Skeletal muscle satellite cell (primary cell): ENCODE data around the gene PAPSS2.
"Not testable (repeated sequence)": the region's sequence is repeated elsewhere in the genome, so short reads cannot be mapped to it uniquely, and the experiment has no call there.

Experiments used
- H3K27me3 ChIP-seq: 2 replicates; pipeline ENCODE4 v1.7.0; 2013; ENCODE audit warnings: low read length; ENCODE audit not compliant: control insufficient read depth, insufficient read depth
- H3K36me3 ChIP-seq: 2 replicates; pipeline ENCODE4 v1.7.0; 2013; ENCODE audit warnings: mild to moderate bottlenecking, control low read depth, low read length; ENCODE audit not compliant: insufficient read depth
- H3K4me1 ChIP-seq: 2 replicates; pipeline ENCODE4 v1.7.0; 2013; ENCODE audit warnings: low read length; ENCODE audit not compliant: control insufficient read depth, insufficient read depth
- H3K4me2 ChIP-seq: 2 replicates; pipeline ENCODE4 v1.7.0; 2013; ENCODE audit warnings: mild to moderate bottlenecking, low read length
- H3K4me3 ChIP-seq: 2 replicates; pipeline ENCODE4 v1.7.0; 2013; ENCODE audit warnings: low read length
- H3K9ac ChIP-seq: 2 replicates; pipeline ENCODE4 v1.7.0; 2013; ENCODE audit warnings: mild to moderate bottlenecking, low read depth, low read length, moderate library complexity
- H3K9me3 ChIP-seq: replicated peaks from 2 replicates; pipeline ENCODE4 v1.7.0; 2013; ENCODE audit warnings: mild to moderate bottlenecking, control low read depth, low read length

Gene PAPSS2

DNA sequence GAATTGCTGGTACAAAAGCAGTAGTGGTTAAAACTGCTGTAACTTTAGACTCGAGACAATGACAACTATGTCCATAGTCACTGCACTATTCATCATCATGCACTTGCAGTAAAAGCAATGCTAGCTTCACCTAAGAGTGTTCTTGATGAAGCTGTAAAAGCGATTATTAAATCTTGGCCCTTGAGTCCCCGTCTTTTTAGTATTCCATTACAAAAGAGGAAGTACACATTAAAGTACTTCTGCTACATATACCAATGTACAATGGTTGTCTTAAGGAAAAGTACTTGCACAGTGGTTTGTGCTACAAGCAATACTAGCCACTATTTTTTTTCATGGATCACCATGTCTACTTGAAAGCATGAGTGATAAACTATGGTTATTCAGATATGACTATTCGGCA, 80.0 kb downstream of the PAPSS2 start:
- no peak overlapping the region for H3K4me2 ChIP-seq
- H3K4me1 ChIP-seq = peaks cover 12% of the 10 kb centered on the region
- no peak overlapping the region for H3K9ac ChIP-seq
- H3K36me3 ChIP-seq = peaks cover 13% of the 10 kb centered on the region
- H3K4me3 ChIP-seq = no peak overlapping the region
- no peaks in the 10 kb centered on the region for H3K27me3 ChIP-seq
- H3K9me3 ChIP-seq = no peaks in the 10 kb centered on the region

GRCh38 chr10:87740254-87740655, 80.6 kb downstream of the PAPSS2 start:
- Histone ChIP-seq H3K27me3 (no peaks in the 10 kb centered on the region), H3K9ac (no peak overlapping the region), H3K9me3 (no peaks in the 10 kb centered on the region), H3K4me3 (no peak overlapping the region), H3K4me1 (peaks cover 9% of the 10 kb centered on the region), H3K4me2 (no peak overlapping the region), H3K36me3 (peaks cover 18% of the 10 kb centered on the region)

DNA sequence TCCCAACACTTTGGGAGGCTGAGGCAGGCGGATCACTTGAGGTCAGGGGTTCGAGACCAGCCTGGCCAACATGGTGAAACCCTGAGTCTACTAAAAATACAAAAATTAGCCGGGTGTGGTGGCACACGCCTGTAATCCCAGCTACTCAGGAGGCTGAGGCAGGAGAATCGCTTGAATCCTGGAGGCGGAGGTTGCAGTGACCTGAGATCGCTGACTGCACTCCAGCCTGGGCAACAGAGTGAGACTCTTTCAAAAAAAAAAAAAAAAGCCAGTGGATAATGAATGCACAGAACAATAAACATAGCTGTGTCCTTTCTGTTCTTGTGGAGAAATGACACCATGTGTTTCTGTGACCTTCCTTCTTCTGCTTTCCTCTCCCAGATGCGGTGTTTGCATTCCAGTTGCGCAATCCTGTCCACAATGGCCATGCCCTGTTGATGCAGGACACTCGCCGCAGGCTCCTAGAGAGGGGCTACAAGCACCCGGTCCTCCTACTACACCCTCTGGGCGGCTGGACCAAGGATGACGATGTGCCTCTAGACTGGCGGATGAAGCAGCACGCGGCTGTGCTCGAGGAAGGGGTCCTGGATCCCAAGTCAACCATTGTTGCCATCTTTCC, 83.4 kb downstream of the PAPSS2 start:
- not testable (repeated sequence) for H3K4me3 ChIP-seq, H3K4me1 ChIP-seq, H3K9ac ChIP-seq, H3K4me2 ChIP-seq, H3K9me3 ChIP-seq, H3K27me3 ChIP-seq
- H3K36me3 ChIP-seq = peaks cover 26% of the 10 kb centered on the region

GRCh38 chr10:87744606-87745005, 84.9 kb downstream of the PAPSS2 start:
- Histone ChIP-seq H3K4me1 (peaks cover 9% of the 10 kb centered on the region), H3K36me3 (peaks cover 33% of the 10 kb centered on the region), H3K9ac (no peak overlapping the region), H3K4me3 (no peak overlapping the region), H3K27me3 (no peaks in the 10 kb centered on the region), H3K4me2 (no peak overlapping the region), H3K9me3 (no peaks in the 10 kb centered on the region)

DNA sequence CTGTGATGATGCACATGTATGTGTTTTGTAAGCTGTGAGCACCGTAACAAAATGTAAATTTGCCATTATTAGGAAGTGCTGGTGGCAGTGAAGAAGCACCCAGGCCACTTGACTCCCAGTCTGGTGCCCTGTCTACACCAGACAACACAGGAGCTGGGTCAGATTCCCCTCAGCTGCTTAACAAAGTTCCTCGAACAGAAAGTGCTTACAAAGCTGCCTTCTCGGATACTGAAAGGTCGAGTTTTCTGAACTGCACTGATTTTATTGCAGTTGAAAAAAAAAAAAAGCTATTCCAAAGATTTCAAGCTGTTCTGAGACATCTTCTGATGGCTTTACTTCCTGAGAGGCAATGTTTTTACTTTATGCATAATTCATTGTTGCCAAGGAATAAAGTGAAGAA, 87.2 kb downstream of the PAPSS2 start:
- H3K4me1 ChIP-seq = no peaks in the 10 kb centered on the region
- H3K27me3 ChIP-seq = no peaks in the 10 kb centered on the region
- H3K9ac ChIP-seq = no peak overlapping the region
- no peak overlapping the region for H3K4me2 ChIP-seq
- H3K36me3 ChIP-seq = peaks cover 34% of the 10 kb centered on the region
- no peak overlapping the region for H3K4me3 ChIP-seq
- no peaks in the 10 kb centered on the region for H3K9me3 ChIP-seq

- not testable (repeated sequence) for H3K4me3 ChIP-seq, H3K27me3 ChIP-seq, H3K9me3 ChIP-seq, H3K4me2 ChIP-seq, H3K9ac ChIP-seq, H3K4me1 ChIP-seq
- H3K36me3 ChIP-seq = peaks cover 33% of the 10 kb centered on the region
Measured at GRCh38 chr10:87748244-87748643, 88.6 kb downstream of the PAPSS2 start.

- Histone ChIP-seq H3K9me3 (no peaks in the 10 kb centered on the region), H3K4me2 (no peak overlapping the region), H3K4me1 (peaks cover 8% of the 10 kb centered on the region), H3K36me3 (peaks cover 27% of the 10 kb centered on the region), H3K4me3 (no peak overlapping the region), H3K9ac (no peak overlapping the region), H3K27me3 (no peaks in the 10 kb centered on the region)
Measured at GRCh38 chr10:87750001-87750671, 90.5 kb downstream of the PAPSS2 start.

DNA sequence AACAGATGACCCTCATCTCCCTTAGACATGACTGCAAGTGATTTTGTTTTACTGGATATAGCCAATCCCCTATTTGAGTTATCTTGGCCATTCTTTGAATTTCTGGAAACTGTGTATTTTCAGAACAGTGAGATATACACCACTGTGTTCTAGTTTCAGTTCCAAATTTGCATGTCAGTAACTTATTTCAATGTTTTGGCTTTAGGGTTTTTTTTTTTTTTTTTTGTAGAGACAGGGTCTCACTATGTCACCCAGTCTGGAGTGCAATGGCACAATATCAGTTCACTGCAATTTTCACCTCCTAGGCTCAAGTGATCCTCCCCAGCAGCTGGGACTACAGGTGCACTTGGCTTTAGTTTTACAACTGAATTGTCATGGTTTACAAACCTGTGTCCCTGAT, 91.1 kb downstream of the PAPSS2 start:
- no peaks in the 10 kb centered on the region for H3K27me3 ChIP-seq
- no peak overlapping the region for H3K4me2 ChIP-seq
- peaks cover 22% of the 10 kb centered on the region for H3K36me3 ChIP-seq
- no peaks in the 10 kb centered on the region for H3K9me3 ChIP-seq
- H3K4me1 ChIP-seq = peaks cover 8% of the 10 kb centered on the region
- no peak overlapping the region for H3K4me3 ChIP-seq
- no peak overlapping the region for H3K9ac ChIP-seq

- H3K4me3 ChIP-seq = no peak overlapping the region
- H3K4me2 ChIP-seq = no peak overlapping the region
- no peaks in the 10 kb centered on the region for H3K9me3 ChIP-seq
- H3K36me3 ChIP-seq = peaks cover 26% of the 10 kb centered on the region
- peaks cover 8% of the 10 kb centered on the region for H3K4me1 ChIP-seq
- no peak overlapping the region for H3K9ac ChIP-seq
- no peaks in the 10 kb centered on the region for H3K27me3 ChIP-seq
Measured at GRCh38 chr10:87751274-87751673, 91.6 kb downstream of the PAPSS2 start.

DNA sequence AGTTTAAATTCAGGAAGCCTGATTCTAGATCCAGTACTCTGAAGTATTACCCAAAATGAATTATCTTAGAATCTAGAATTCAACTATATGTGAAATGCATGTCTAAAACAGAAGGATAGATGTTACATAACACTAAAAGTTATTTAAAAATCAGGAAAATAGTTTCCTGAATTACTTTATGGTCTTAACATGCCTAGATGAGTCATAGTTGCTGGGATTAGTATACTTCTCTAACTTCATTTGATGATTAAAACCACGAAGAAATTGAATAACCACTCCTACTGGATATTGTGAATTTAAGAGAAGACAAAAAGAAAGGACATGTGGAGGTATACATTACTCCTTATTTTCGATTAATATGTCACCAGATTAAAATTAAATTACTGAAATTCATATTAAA, 92.9 kb downstream of the PAPSS2 start:
- Histone ChIP-seq H3K36me3 (peaks cover 28% of the 10 kb centered on the region), H3K27me3 (no peaks in the 10 kb centered on the region), H3K4me2 (no peak overlapping the region), H3K4me1 (peaks cover 8% of the 10 kb centered on the region), H3K4me3 (no peak overlapping the region), H3K9me3 (no peaks in the 10 kb centered on the region), H3K9ac (no peak overlapping the region)

DNA sequence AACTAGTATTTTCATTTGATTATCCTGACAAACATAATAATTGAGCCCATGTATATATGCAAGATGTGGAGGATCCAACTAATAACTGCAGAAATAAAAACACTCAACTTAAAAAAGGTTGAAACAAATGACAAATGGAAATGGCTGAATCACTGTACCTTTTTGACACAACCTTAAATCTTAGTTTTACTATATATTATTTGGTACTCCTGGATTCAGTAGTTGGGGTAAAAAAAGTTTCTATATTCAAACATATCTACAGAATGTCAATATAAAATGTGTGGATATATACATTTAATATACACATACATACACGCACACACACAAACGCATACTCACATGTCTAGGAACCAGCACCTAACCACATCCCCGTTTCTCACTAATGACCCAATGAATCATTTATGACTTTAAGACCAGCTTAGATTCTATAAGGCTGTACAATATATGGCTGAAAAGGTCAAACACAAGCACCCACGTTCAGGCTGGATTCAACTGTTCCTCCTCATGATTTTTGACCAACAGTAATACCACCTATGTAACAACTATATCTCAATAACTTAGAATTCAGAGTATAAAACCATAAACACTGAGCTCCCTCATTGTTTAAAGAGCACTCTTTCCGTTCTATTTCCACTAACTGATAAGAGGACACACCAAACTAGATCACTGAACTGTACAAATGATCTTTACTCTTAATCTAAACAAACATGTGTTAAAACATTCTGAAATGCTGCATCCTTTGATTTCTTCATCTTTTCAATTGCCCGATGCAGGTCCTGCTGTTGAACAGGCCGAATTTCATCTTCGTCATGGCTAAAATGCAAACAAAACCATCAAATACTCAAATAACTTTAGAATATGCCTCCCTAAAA, 94.6 kb downstream of the PAPSS2 start:
- Histone ChIP-seq H3K4me2 (no peak overlapping the region), H3K4me3 (no peak overlapping the region)

More for the DNA sequence above, 94.6 kb downstream of the PAPSS2 start:
- H3K27me3 ChIP-seq = no peaks in the 10 kb centered on the region
- peaks cover 25% of the 10 kb centered on the region for H3K36me3 ChIP-seq
- H3K9me3 ChIP-seq = no peaks in the 10 kb centered on the region
- peaks cover 8% of the 10 kb centered on the region for H3K4me1 ChIP-seq
- no peak overlapping the region for H3K9ac ChIP-seq
